Thyroid gland (tissue), 4 donors: ENCODE measurements around the gene CARMIL1. TPM values are rescaled to one million over a fixed set of nuclear protein-coding genes. Genes with fewer than 3 reads are reported as not detected.

Source experiments
- DNase-seq, 2 donors: peaks; one replicate each; pipeline ENCODE4 v3.0.0-alpha.2; 2019
- H3K27ac ChIP-seq, 3 donors: fragments of 200-600 bp; sonication (generic); 1 replicate in 2 of 3; 2 replicates in 1 of 3; pipeline ENCODE4 v1.5.1; 2016 to 2019; ENCODE audit warnings: mild to moderate bottlenecking in 1 of 3, moderate library complexity in 1 of 3
- H3K27me3 ChIP-seq: fragments of 200-600 bp; sonication (generic); one replicate; pipeline ENCODE4 v1.5.1; 2019
- H3K36me3 ChIP-seq, 2 donors: fragments of 200-600 bp; sonication (generic); one replicate each; pipeline ENCODE4 v1.5.1; 2016 to 2019
- H3K4me1 ChIP-seq, 2 donors: fragments of 200-600 bp; sonication (generic); one replicate each; pipeline ENCODE4 v1.5.1; 2017 to 2019
- H3K4me3 ChIP-seq, 3 donors: fragments of 200-600 bp; sonication (generic); replicated peaks in 1 of 3; 1 replicate in 2 of 3; 2 replicates in 1 of 3; pipeline ENCODE4 v1.5.1; 2016; ENCODE audit warnings: mild to moderate bottlenecking in 1 of 3
- H3K9me3 ChIP-seq: fragments of 200-600 bp; sonication (generic); one replicate; pipeline ENCODE4 v1.5.1; 2017
- POLR2A ChIP-seq, 2 donors: fragments of 450-650 bp; IDR thresholded peaks; one replicate each; pipeline ENCODE4 v1.6.1; 2017; ENCODE audit warnings: antibody characterized with exemption in 2 of 2, mild to moderate bottlenecking in 2 of 2, moderate library complexity in 1 of 2
- WGBS, 2 donors: methylation state at CpG; one replicate each; pipeline ENCODE4 v1.1.5; 2017; 5-methylcytosine and 5-hydroxymethylcytosine counted together
- intact Hi-C: fragments of 100-400 bp; cut with DNase I; formaldehyde crosslinking; loops from one replicate; pipeline ENCODE4 v1.15.1; 2023
- total RNA-seq, 4 donors: library from RNA; depleted of rRNA; stranded (reverse); fragments of >200 nt; gene quantifications; one replicate each; pipeline ENCODE4 v1.2.3, GENCODE V29; 2016
- TF ChIP-seq, protein P1 (sequence below), 6 experiments: fragments of 200-600 bp in 3 of 6; fragments of 450-650 bp in 3 of 6; sonication (generic) in 3 of 6; IDR thresholded peaks; one replicate each; pipeline ENCODE4 v1.5.1; 2016 to 2019; ENCODE audit warnings: antibody characterized with exemption in 6 of 6, mild to moderate bottlenecking in 2 of 6, inconsistent platforms in 1 of 6, moderate library complexity in 1 of 6

CARMIL1 gene
- total RNA-seq, 4 donors from 2014 or later = 24.7 to 34.4 (median 30.7) TPM

DNA sequence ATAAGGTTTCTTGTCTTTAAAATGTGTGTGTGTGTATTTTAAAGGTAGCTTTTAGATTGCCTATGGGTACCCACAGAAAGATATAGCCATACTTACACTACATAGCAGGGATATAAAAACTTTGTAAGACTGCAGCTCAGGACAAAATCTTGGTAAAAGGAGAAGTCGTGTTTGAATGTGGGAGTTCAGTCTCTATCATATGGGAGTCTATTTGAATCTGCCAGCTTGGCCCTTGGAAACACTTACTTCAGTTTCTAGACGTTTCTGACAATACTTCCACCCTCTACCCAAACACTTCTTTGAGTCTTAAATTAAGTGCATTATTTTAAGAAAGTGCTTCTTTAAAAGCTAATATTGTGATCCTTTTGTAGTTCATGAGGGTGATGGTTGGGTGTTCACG, 155.7 kb downstream of the CARMIL1 start:
- Histone ChIP-seq H3K36me3 (no peaks in the 10 kb centered on the region), H3K27ac (no peak overlapping the region), H3K9me3 (no peaks in the 10 kb centered on the region), H3K4me3 (no peak overlapping the region), H3K27me3 (no peaks in the 10 kb centered on the region), H3K4me1 (no peaks in the 10 kb centered on the region)
- DNase-seq = no peak
- no peak for TF ChIP-seq POLR2A (IDR thresholded peaks at IDR 0.05)
- TF ChIP-seq, protein P1, sequence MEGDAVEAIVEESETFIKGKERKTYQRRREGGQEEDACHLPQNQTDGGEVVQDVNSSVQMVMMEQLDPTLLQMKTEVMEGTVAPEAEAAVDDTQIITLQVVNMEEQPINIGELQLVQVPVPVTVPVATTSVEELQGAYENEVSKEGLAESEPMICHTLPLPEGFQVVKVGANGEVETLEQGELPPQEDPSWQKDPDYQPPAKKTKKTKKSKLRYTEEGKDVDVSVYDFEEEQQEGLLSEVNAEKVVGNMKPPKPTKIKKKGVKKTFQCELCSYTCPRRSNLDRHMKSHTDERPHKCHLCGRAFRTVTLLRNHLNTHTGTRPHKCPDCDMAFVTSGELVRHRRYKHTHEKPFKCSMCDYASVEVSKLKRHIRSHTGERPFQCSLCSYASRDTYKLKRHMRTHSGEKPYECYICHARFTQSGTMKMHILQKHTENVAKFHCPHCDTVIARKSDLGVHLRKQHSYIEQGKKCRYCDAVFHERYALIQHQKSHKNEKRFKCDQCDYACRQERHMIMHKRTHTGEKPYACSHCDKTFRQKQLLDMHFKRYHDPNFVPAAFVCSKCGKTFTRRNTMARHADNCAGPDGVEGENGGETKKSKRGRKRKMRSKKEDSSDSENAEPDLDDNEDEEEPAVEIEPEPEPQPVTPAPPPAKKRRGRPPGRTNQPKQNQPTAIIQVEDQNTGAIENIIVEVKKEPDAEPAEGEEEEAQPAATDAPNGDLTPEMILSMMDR (IDR thresholded peaks at IDR 0.05) = no peak
- intact Hi-C loops = no loop called here
- 86 to 90% methylated on average over 3 of the region's 3 CpGs for WGBS, 2 donors

DNA sequence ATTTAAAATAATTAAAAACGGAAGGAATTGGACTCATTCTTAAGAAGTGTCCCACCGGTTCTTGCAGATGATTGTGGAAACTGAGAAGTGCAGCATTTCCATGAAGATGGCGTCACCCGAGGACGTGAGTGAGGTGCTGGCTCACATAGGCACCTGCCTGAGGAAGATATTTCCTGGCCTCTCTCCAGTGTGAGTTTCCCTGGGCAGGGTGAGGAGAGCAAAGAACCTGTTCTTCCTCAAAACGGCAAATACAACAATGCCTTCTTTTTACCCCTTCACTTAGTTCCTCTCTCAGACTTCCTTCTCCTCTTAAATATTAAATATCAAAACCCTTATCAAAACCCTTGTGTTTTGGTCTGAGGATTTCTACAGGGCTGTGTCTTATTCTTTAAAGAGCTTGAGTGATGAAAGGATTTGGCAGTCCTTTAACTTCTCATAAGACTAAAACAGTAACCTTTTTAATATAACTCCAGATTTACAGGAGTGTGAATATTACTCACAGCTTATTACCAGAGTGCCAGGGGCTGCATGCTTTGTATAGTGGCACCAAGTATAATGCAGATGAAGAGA, 156.3 kb downstream of the CARMIL1 start:
- TF ChIP-seq, protein P1 (IDR thresholded peaks at IDR 0.05) = no peak
- TF ChIP-seq POLR2A (IDR thresholded peaks at IDR 0.05) = no peak
- no peaks in the 10 kb centered on the region for H3K9me3 ChIP-seq
- H3K4me3 ChIP-seq = no peak overlapping the region
- H3K27me3 ChIP-seq = no peaks in the 10 kb centered on the region
- no peak overlapping the region for H3K27ac ChIP-seq
- 78 to 81% methylated on average over 6 of the region's 6 CpGs for WGBS, 2 donors
- no peaks in the 10 kb centered on the region for H3K4me1 ChIP-seq
- no peaks in the 10 kb centered on the region for H3K36me3 ChIP-seq
- DNase-seq = no peak
- intact Hi-C loops = no loop called here

DNA sequence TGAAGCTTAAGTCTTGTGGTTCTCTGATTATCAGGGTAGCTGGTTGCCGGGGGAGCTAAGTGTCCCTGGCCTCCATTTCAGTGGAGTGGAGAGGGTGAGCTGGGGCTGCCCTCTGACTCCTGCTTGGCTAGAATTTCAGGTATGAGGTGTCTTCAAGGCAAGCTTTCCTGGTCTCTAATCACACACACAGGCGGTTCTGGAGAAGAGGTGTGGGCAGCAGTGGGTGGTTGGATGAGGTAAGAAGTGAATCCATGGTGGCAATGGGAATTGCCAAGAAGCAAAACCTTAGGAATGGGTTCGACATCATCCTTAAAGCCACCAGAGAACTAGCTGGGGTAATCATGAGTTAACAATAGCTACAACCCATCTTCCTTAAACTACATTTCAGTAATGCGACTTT, 157.6 kb downstream of the CARMIL1 start:
- no peaks in the 10 kb centered on the region for H3K36me3 ChIP-seq
- no peak for DNase-seq
- no peak overlapping the region for H3K4me3 ChIP-seq
- H3K9me3 ChIP-seq = no peaks in the 10 kb centered on the region
- no peaks in the 10 kb centered on the region for H3K27me3 ChIP-seq
- H3K27ac ChIP-seq = no peak overlapping the region
- no peaks in the 10 kb centered on the region for H3K4me1 ChIP-seq
- intact Hi-C loops = no loop called here
- 92 to 97% methylated on average over 4 of the region's 4 CpGs for WGBS, 2 donors
- no peak for TF ChIP-seq POLR2A (IDR thresholded peaks at IDR 0.05)
- TF ChIP-seq, protein P1 (IDR thresholded peaks at IDR 0.05) = no peak

DNA sequence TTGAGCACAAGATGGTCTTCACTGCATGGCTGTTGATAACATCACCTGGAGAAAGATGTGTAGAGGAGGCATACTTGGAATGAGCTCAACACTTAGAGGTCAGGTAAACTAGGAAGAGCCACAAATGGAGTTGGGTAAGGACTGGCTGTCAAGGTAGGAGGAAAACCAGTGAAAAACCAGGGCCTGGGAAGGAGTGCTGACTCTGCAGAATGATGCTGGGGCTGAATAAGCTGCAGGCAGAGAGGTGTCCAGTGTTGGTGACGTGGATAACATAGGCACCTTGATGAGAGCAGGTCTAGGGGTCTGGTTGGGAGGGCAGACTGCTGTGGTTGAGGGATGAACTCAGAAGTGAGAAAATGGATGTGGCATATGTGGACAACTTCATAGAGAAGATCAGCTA, 160.2 kb downstream of the CARMIL1 start:
- no peaks in the 10 kb centered on the region for H3K27me3 ChIP-seq
- WGBS, 2 donors = 100% methylated on average over 1 of the region's 1 CpG
- intact Hi-C loops = no loop called here
- no peak overlapping the region for H3K27ac ChIP-seq
- H3K36me3 ChIP-seq = no peaks in the 10 kb centered on the region
- H3K9me3 ChIP-seq = no peaks in the 10 kb centered on the region
- DNase-seq = no peak
- TF ChIP-seq POLR2A (IDR thresholded peaks at IDR 0.05) = no peak
- TF ChIP-seq, protein P1 (IDR thresholded peaks at IDR 0.05) = no peak
- H3K4me3 ChIP-seq = no peak overlapping the region
- H3K4me1 ChIP-seq = no peaks in the 10 kb centered on the region

DNA sequence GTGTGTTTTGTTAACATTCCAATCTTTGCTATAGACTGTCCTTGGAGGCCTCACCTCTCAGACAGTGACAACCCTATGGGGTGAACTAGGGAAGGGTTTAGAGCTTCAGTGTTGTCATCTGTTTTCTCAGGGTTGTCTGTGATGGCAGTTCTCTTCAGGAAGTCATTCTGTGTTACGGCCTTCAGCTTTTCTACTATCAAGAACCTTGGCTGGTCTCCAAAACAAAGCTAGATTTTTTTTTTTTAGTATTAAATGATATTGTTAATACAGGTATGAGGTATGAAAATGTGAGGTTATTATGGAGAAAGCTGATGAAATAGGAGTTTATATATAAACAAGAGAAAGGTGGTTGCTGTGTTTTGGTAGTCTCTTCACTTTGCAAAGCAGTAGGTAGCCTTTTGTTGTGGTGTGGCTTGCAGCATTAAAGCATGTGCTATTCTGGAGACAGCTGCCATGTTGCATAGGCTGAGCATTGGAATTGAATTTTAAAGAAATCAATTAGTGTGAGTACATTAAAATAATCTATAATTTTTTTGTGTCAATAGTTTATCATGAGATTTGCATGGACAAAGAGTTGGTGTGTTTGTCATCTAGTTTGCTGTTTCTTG, 162.6 kb downstream of the CARMIL1 start:
- Histone ChIP-seq H3K4me3 (no peak overlapping the region), H3K36me3 (no peaks in the 10 kb centered on the region), H3K27ac (no peak overlapping the region), H3K4me1 (no peaks in the 10 kb centered on the region), H3K9me3 (no peaks in the 10 kb centered on the region), H3K27me3 (no peaks in the 10 kb centered on the region)
- TF ChIP-seq POLR2A (IDR thresholded peaks at IDR 0.05) = no peak
- TF ChIP-seq, protein P1 (IDR thresholded peaks at IDR 0.05) = no peak
- intact Hi-C loops = no loop called here
- no peak for DNase-seq
- WGBS, 2 donors = 52 to 61% methylated on average over 1 of the region's 1 CpG
